SH-SY5Y (cell line): ENCODE results near the gene MATN4.

Experiments used
- GATA2 ChIP-seq: IDR thresholded peaks from 2 replicates; pipeline ENCODE4 v1.6.1; 2011; ENCODE audit warnings: mild to moderate bottlenecking, low read depth, low read length
- GATA3 ChIP-seq: IDR thresholded peaks from 2 replicates; pipeline ENCODE4 v1.6.1; 2011; ENCODE audit warnings: low read depth, mild to moderate bottlenecking, low read length, moderate library complexity

DNA sequence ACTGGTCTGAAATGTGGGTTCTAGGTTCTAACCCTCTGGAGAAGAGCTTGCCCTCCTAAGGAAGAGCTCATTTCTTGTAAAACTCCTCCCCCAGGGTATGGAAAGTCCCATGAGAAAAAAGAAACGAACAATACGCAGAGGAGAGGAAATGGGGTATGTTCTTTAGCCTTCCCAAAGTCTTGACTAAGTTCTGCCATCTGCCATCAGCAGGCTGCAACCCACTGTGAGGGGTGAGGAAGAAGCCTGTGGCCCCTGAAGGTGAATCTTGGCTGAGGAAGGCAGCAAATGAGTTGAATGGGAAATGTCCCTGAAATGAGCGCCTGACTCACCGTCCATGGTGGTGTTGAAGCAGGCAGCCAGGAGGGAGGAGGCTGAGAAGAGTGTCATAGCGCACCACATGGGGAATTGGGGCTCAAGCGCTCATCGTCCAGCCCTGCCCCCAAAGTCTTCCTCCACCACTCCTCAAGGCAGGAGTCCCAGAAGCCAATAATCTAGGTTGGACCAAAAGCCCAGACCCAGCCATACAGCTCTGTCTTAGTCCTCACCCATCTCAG, 10.4 kb upstream of the MATN4 start:
- TF ChIP-seq GATA2 (no peak), GATA3 (no peak)
